Caco-2 (cell line): ENCODE measurements around the gene CCDC73. TPM values are rescaled to one million over a fixed set of nuclear protein-coding genes. Genes with fewer than 3 reads are reported as not detected.

ENCODE experiments used
- BruUV-seq: library from RNA; stranded (reverse); fragments of 400-500 nt; replicated peaks from 2 replicates; lab custom pipeline; 2021; lab: Mats Ljungman, UMichigan
- CTCF ChIA-PET: fragments of 300-600 bp; sonication (Branson Sonifier 250); formaldehyde crosslinking; loops from one replicate; lab custom pipeline; 2022; ENCODE audit warnings: antibody characterized with exemption; lab: Charles Lee
- POLR2A ChIA-PET: fragments of 300-600 bp; sonication (Branson Sonifier 250); formaldehyde crosslinking; loops from one replicate; lab custom pipeline; 2022; ENCODE audit warnings: antibody characterized with exemption; lab: Charles Lee
- DNase-seq, 2 experiments: peaks; one replicate each; pipeline versions ENCODE4 v3.0.0 to v3.0.0-alpha.2; 2020 to 2022
- H3K27me3 ChIP-seq: replicated peaks from 2 replicates; pipeline ENCODE4 v1.6.0; 2011; ENCODE audit warnings: low read length; ENCODE audit not compliant: control insufficient read depth, insufficient read depth
- H3K36me3 ChIP-seq: 2 replicates; pipeline ENCODE4 v1.5.1; 2011; ENCODE audit warnings: low read length; ENCODE audit not compliant: control insufficient read depth, insufficient read depth
- H3K4me1 ChIP-seq: fragments of 250-450 bp; sonication (Bioruptor Pico); 2 replicates; pipeline ENCODE4 v1.5.1; 2020; ENCODE audit warnings: mild to moderate bottlenecking
- H3K4me3 ChIP-seq: 2 replicates; pipeline ENCODE4 v1.5.1; 2011; ENCODE audit warnings: low read depth, mild to moderate bottlenecking, control low read depth, low read length
- H3K9me3 ChIP-seq: fragments of 250-450 bp; sonication (Bioruptor Pico); 2 replicates; pipeline ENCODE4 v1.5.1; 2020; ENCODE audit warnings: mild to moderate bottlenecking, moderate library complexity
- H3K27ac Mint-ChIP-seq: one replicate; pipeline ENCODE4 v1.8.0; 2022; ENCODE audit warnings: mixed read lengths; ENCODE audit not compliant: unreplicated experiment
- H3K27me3 Mint-ChIP-seq: one replicate; pipeline ENCODE4 v1.8.0; 2022; ENCODE audit warnings: mixed read lengths; ENCODE audit not compliant: insufficient read depth, unreplicated experiment
- H3K36me3 Mint-ChIP-seq: one replicate; pipeline ENCODE4 v1.8.0; 2022; ENCODE audit warnings: mild to moderate bottlenecking, mixed read lengths; ENCODE audit not compliant: insufficient read depth, unreplicated experiment
- H3K4me1 Mint-ChIP-seq: one replicate; pipeline ENCODE4 v1.8.0; 2022; ENCODE audit warnings: low read depth, mixed read lengths; ENCODE audit not compliant: unreplicated experiment
- H3K4me3 Mint-ChIP-seq: one replicate; pipeline ENCODE4 v1.8.0; 2022; ENCODE audit warnings: mild to moderate bottlenecking, moderate library complexity, mixed read lengths; ENCODE audit not compliant: unreplicated experiment
- H3K9me3 Mint-ChIP-seq: one replicate; pipeline ENCODE4 v1.8.0; 2022; ENCODE audit warnings: mixed read lengths; ENCODE audit not compliant: unreplicated experiment
- CTCF ChIP-seq, 2 experiments: fragments of 200-600 bp in 1 of 2; IDR thresholded peaks; 1 replicate in 1 of 2; 2 replicates in 1 of 2; pipeline versions ENCODE4 v1.5.1 to v1.8.0; 2011 to 2022; ENCODE audit warnings: antibody characterized with exemption in 1 of 2, control low read depth in 1 of 2, inconsistent platforms in 1 of 2, low read depth in 1 of 2, low read length in 1 of 2, mild to moderate bottlenecking in 1 of 2, moderate library complexity in 1 of 2; ENCODE audit not compliant: insufficient read depth in 1 of 2, severe bottlenecking in 1 of 2, unreplicated experiment in 1 of 2
- intact Hi-C: fragments of 100-400 bp; cut with micrococcal nuclease; formaldehyde crosslinking; loops from one replicate; pipeline ENCODE4 v1.10.0; 2022; ENCODE audit not compliant: unreplicated experiment
- total RNA-seq: library from RNA; stranded (reverse); gene quantifications from 2 replicates; pipeline ENCODE4 v1.2.3, GENCODE V29; 2022

CCDC73 gene
- total RNA-seq, 1 experiment from 2014 or later: not detected

- peaks cover 26% of the 10 kb centered on the region for H3K9me3 Mint-ChIP-seq
These were observed 89.0 kb downstream of the CCDC73 start for GRCh38 chr11:32705309-32706033.

DNA sequence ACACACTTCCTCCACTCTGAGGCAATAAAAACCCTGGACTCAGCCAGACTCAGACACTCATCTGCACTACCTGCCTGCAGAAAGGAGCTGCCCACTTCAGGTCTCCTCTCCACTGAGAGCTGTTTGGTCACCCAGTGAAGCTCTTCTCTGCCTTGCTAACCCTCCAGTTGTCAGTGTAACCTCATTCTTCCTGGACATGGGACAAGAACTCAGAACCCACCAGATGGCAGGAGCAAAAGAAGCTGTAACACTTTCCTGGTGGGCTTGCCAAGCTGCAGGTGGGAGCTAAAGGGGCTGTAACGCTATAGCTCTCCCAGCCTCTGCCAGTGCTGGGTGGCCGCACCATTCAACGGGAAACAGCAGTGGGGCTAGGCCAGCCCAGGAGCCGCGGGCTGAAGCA, 89.7 kb downstream of the CCDC73 start:
- CTCF ChIA-PET: no interaction called here
- no peak overlapping the region for H3K27ac Mint-ChIP-seq

More at GRCh38 chr11:32705309-32706033, 89.0 kb downstream of the CCDC73 start:
- Histone ChIP-seq H3K36me3 (no peaks in the 10 kb centered on the region; the same call in 1 of the 2 replicates), H3K9me3 (peaks cover 17% of the 10 kb centered on the region; the same call in 1 of the 2 replicates), H3K27me3 (no peaks in the 10 kb centered on the region), H3K4me1 (peaks cover 13% of the 10 kb centered on the region), H3K4me3 (no peak overlapping the region)
- Mint-ChIP-seq H3K4me3 (no peak overlapping the region), H3K36me3 (no peaks in the 10 kb centered on the region), H3K27ac (no peak overlapping the region), H3K27me3 (no peaks in the 10 kb centered on the region), H3K4me1 (no peaks in the 10 kb centered on the region)
- BruUV-seq: no TSS peak
- DNase-seq: no peak
- CTCF ChIA-PET: no interaction called here
- intact Hi-C loops: no loop called here
- no peak for TF ChIP-seq CTCF (IDR thresholded peaks at IDR 0.05; ENCODE audit: insufficient read depth in 1 of 2, low read depth in 1 of 2, low read length in 1 of 2, severe bottlenecking in 1 of 2, unreplicated experiment in 1 of 2)
- POLR2A ChIA-PET: interaction anchor here (0.6 kb wide), 1 partner anchor 339 kb away, joined by 5 read pairs; no protein-coding TSS in a partner anchor

DNA sequence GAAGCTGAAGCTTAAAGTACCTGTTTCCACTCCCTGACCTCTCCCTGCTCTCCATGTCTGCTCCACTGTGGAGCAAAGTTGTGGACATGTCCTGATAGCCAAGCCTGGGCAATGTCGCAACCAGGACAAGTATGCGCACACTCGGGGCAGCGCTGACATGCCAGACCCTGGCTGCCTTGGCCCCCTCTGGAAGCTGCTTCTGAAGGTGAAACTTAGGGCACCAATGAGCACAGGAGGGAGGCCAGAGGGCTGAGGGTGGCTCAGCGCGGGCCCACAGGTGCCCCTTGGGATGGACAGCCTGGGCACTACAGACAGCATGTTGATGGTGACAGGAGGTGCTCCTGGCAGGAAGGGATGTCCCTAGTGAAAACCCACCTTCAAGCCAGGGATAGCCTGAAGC, 90.2 kb downstream of the CCDC73 start:
- no TSS peak for BruUV-seq
- no peaks in the 10 kb centered on the region for H3K36me3 Mint-ChIP-seq
- no peak overlapping the region for H3K4me3 Mint-ChIP-seq
- H3K27ac Mint-ChIP-seq: no peak overlapping the region
- Histone ChIP-seq H3K36me3 (no peaks in the 10 kb centered on the region; the same call in 1 of the 2 replicates), H3K27me3 (no peaks in the 10 kb centered on the region), H3K4me1 (peaks cover 13% of the 10 kb centered on the region), H3K9me3 (peaks cover 21% of the 10 kb centered on the region; the same call in 1 of the 2 replicates), H3K4me3 (no peak overlapping the region)
- peaks cover 26% of the 10 kb centered on the region for H3K9me3 Mint-ChIP-seq
- no peak for DNase-seq
- ChIA-PET POLR2A (no interaction called here), CTCF (no interaction called here)
- no peaks in the 10 kb centered on the region for H3K27me3 Mint-ChIP-seq
- no peaks in the 10 kb centered on the region for H3K4me1 Mint-ChIP-seq
- intact Hi-C loops: no loop called here
- no peak for TF ChIP-seq CTCF (IDR thresholded peaks at IDR 0.05; ENCODE audit: insufficient read depth in 1 of 2, low read depth in 1 of 2, low read length in 1 of 2, severe bottlenecking in 1 of 2, unreplicated experiment in 1 of 2)

More for the DNA sequence above, 89.7 kb downstream of the CCDC73 start:
- POLR2A ChIA-PET: no interaction called here
- Mint-ChIP-seq H3K36me3 (no peaks in the 10 kb centered on the region), H3K4me3 (no peak overlapping the region), H3K27me3 (no peaks in the 10 kb centered on the region), H3K9me3 (peaks cover 26% of the 10 kb centered on the region), H3K4me1 (no peaks in the 10 kb centered on the region)
- no peak for DNase-seq
- Histone ChIP-seq H3K9me3 (peaks cover 21% of the 10 kb centered on the region; the same call in 1 of the 2 replicates), H3K27me3 (no peaks in the 10 kb centered on the region), H3K4me1 (peaks cover 13% of the 10 kb centered on the region), H3K36me3 (no peaks in the 10 kb centered on the region; the same call in 1 of the 2 replicates), H3K4me3 (no peak overlapping the region)
- no TSS peak for BruUV-seq
- intact Hi-C loops: no loop called here
- TF ChIP-seq CTCF (IDR thresholded peaks at IDR 0.05; ENCODE audit: insufficient read depth in 1 of 2, low read depth in 1 of 2, low read length in 1 of 2, severe bottlenecking in 1 of 2, unreplicated experiment in 1 of 2): no peak
